Measurements from ENCODE around the gene MARCHF6. TPM values are rescaled to one million over a fixed set of nuclear protein-coding genes. Genes with fewer than 3 reads are reported as not detected.
A peak's percentile ranks its signal among the peaks of the same experiment; 100 is the strongest.
"Not testable (repeated sequence)": the region's sequence is repeated elsewhere in the genome, so short reads cannot be mapped to it uniquely, and the experiment has no call there.

MARCHF6 gene
- total RNA-seq, 2 donors from 2014 or later = 76.5 to 116 TPM

DNA sequence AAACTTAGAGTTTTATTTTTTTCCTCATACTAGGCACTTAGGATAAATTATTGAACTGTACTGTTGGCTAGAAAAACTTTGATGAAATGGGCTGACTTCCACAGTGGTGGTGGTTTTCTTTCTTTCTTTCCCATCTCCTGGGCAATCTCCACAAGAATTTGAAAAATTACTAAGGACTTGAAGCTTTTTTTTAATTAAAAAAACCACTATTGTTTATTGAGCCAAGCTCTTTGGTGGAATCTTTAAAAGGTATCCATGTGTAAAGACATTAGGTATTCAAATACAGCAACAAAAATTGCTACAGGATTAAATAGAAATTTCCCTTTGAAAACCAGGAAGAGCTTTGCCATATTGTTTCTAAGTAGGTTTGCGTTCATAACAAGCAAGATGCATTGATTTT is 14.1 kb downstream of the MARCHF6 start:
- Histone ChIP-seq H3K27ac (peak overlapping the region in 3 of 4 donors; percentile 40 to 78 (median 74)), H3K4me1 (peaks cover 59% of the 10 kb centered on the region), H3K36me3 (replicated peaks in 1 of 2; ENCODE audit: insufficient read depth in 1 of 2, low read depth in 2 of 2) (no peaks in the 10 kb centered on the region), H3K27me3 (no peaks in the 10 kb centered on the region), H3K9me3 (no peaks in the 10 kb centered on the region), H3K4me3 (no peak overlapping the region)
- ATAC-seq (no peak), DNase-seq (no peak)
- intact Hi-C loops (cut with DNase I) = loop anchor here (10.0 kb wide), 1 partner anchor 83 kb away; no protein-coding TSS in a partner anchor
- WGBS, 2 donors = 65 to 84% methylated on average over 1 of the region's 1 CpG
- no peak for TF ChIP-seq POLR2A (IDR thresholded peaks at IDR 0.05)
- TF ChIP-seq, protein P1, sequence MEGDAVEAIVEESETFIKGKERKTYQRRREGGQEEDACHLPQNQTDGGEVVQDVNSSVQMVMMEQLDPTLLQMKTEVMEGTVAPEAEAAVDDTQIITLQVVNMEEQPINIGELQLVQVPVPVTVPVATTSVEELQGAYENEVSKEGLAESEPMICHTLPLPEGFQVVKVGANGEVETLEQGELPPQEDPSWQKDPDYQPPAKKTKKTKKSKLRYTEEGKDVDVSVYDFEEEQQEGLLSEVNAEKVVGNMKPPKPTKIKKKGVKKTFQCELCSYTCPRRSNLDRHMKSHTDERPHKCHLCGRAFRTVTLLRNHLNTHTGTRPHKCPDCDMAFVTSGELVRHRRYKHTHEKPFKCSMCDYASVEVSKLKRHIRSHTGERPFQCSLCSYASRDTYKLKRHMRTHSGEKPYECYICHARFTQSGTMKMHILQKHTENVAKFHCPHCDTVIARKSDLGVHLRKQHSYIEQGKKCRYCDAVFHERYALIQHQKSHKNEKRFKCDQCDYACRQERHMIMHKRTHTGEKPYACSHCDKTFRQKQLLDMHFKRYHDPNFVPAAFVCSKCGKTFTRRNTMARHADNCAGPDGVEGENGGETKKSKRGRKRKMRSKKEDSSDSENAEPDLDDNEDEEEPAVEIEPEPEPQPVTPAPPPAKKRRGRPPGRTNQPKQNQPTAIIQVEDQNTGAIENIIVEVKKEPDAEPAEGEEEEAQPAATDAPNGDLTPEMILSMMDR (IDR thresholded peaks at IDR 0.05) = no peak

DNA sequence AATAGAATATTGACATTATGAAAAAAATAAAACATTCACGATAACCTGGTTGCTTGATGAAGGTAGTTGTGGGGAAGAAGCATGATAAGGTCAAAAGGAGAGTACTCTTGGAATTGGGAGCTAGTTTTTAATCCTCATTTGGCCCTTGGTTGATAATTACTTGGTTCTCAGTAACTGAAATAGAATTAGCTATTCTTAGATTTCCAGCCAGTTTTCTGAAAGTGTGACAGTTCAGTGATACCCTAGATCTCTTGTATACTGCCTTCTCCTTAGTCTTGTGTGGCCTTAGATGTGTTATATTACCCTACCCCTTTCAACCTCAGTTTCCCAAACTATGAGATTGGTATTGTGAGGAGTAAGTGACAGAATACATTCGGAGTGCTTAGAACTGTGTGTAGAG is 17.4 kb downstream of the MARCHF6 start:
- TF ChIP-seq POLR2A (IDR thresholded peaks at IDR 0.05) = no peak
- TF ChIP-seq, protein P1 (IDR thresholded peaks at IDR 0.05) = no peak

DNA sequence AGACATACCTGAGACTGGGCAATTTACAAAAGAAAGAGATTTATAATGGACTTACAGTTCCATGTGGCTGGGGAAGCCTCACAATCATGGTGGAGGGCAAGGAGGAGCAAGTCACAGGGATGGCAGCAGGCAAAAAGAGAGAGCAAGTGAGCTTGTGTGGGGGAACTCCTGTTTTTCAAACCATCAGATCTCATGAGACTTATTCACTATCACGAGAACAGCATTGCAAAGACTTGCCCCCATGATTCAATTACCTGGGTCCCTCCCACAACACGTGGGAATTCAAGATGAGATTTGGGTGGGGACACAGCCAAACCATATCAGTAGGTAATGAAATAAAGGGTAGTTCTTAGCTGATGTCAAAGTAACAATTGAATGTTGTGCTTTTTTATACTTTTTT is 17.9 kb downstream of the MARCHF6 start:
- H3K36me3 ChIP-seq (replicated peaks in 1 of 2; ENCODE audit: insufficient read depth in 1 of 2, low read depth in 2 of 2); H3K27ac ChIP-seq; DNase-seq; ATAC-seq; intact Hi-C loops (cut with DNase I); H3K9me3 ChIP-seq; H3K27me3 ChIP-seq; H3K4me3 ChIP-seq: not testable (repeated sequence)
- WGBS, 2 donors = 68 to 72% methylated on average over 2 of the region's 2 CpGs
- H3K4me1 ChIP-seq = peaks cover 65% of the 10 kb centered on the region

More for the DNA sequence above, 17.4 kb downstream of the MARCHF6 start:
- H3K27me3 ChIP-seq = no peaks in the 10 kb centered on the region
- 54 to 68% methylated on average over 2 of the region's 2 CpGs for WGBS, 2 donors
- ATAC-seq (no peak), DNase-seq (no peak)
- no peak overlapping the region for H3K4me3 ChIP-seq
- no peaks in the 10 kb centered on the region for H3K36me3 ChIP-seq (replicated peaks in 1 of 2; ENCODE audit: insufficient read depth in 1 of 2, low read depth in 2 of 2)
- no peak overlapping the region for H3K27ac ChIP-seq
- no peaks in the 10 kb centered on the region for H3K9me3 ChIP-seq
- intact Hi-C loops (cut with DNase I) = no loop called here
- H3K4me1 ChIP-seq = peaks cover 68% of the 10 kb centered on the region

DNA sequence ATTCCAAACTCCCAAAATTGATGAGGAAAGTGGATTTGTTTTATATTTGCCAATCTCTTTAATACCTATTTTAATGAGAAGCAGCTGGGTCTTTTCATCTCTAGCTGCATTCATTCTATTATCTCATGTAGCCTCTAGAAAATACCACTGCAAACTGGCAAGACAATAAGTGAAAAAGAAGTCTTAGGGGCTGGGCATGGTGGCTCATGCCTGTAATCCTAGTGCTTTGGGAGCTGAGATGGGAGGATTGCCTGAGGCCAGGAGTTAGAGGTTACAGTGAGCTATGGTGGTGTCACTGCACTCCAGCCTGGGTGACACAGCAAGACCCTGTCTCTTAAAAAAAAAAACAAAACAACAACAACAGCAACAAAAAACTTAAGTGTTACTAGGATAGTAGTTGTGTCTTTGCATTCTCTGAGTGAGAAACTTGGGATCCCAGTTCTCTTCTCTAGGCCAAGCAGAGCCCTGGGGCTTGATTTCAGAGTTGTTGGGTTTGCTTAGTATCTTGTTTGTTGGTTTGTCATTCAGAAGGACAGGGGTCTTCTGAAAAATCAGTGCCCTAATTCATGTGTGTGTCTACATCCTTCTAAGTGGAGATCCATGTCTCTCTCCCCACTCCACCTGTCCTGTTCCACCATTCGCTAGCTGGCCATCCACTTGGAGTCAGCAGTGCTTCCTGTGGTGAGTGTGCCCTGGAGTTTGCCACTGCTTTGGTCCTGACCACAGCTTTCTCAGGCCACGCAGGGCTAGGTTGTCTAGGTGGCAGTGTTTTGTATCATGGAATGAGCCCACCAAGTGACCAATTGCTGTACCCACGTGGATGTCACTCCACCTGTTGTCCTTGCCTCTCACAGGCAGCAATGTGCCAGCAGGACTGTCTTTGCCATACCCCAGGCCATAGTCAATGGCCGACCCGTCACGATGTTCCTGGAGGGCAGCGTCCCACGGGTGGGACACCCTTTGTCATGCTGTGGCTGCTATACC is 19.5 kb downstream of the MARCHF6 start:
- Histone ChIP-seq H3K36me3 (replicated peaks in 1 of 2; ENCODE audit: insufficient read depth in 1 of 2, low read depth in 2 of 2) (no peaks in the 10 kb centered on the region), H3K4me3 (no peak overlapping the region), H3K4me1 (peaks cover 60% of the 10 kb centered on the region), H3K27ac (peak overlapping the region in 2 of 4 donors; percentile 9 to 26), H3K27me3 (no peaks in the 10 kb centered on the region), H3K9me3 (no peaks in the 10 kb centered on the region)
- intact Hi-C loops (cut with DNase I) = no loop called here
- DNase-seq (no peak), ATAC-seq (no peak)
- TF ChIP-seq, protein P1 (IDR thresholded peaks at IDR 0.05) = no peak
- no peak for TF ChIP-seq POLR2A (IDR thresholded peaks at IDR 0.05)
- WGBS, 2 donors = 84 to 87% methylated on average over 3 to 5 of the region's 8 CpGs
